Thymus (tissue), 11 donors: ENCODE measurements around the gene AMN. TPM values are rescaled to one million over a fixed set of nuclear protein-coding genes. Genes with fewer than 3 reads are reported as not detected.

Source experiments
- DNase-seq, 9 donors: peaks; one replicate each; pipeline ENCODE4 v3.0.0-alpha.2; 2013; ENCODE audit warnings: low spot score in 9 of 9, low read depth in 6 of 9, missing footprints in 1 of 9
- H3K27ac ChIP-seq, 2 donors: one replicate each; pipeline ENCODE4 v1.5.1; 2013; ENCODE audit warnings: control low read depth in 1 of 2, low read depth in 1 of 2, low read length in 1 of 2, mild to moderate bottlenecking in 1 of 2, moderate library complexity in 1 of 2
- H3K27me3 ChIP-seq, 2 donors: one replicate each; pipeline ENCODE4 v1.5.1; 2013; ENCODE audit warnings: low read length in 1 of 2; ENCODE audit not compliant: control insufficient read depth in 2 of 2, insufficient read depth in 1 of 2
- H3K36me3 ChIP-seq, 2 donors: one replicate each; pipeline ENCODE4 v1.5.1; 2013; ENCODE audit warnings: low read length in 1 of 2, mild to moderate bottlenecking in 1 of 2, moderate library complexity in 1 of 2; ENCODE audit not compliant: control insufficient read depth in 2 of 2, insufficient read depth in 2 of 2
- H3K4me1 ChIP-seq, 2 donors: one replicate each; pipeline ENCODE4 v1.5.1; 2013; ENCODE audit warnings: low read length in 2 of 2; ENCODE audit not compliant: control insufficient read depth in 2 of 2, insufficient read depth in 2 of 2
- H3K4me3 ChIP-seq, 2 donors: one replicate each; pipeline ENCODE4 v1.5.1; 2013; ENCODE audit warnings: low read length in 2 of 2, control low read depth in 1 of 2, mild to moderate bottlenecking in 1 of 2
- H3K9me3 ChIP-seq, 2 donors: one replicate each; pipeline ENCODE4 v1.5.1; 2013; ENCODE audit warnings: low read length in 1 of 2, mild to moderate bottlenecking in 1 of 2; ENCODE audit not compliant: control insufficient read depth in 2 of 2, insufficient read depth in 1 of 2
- WGBS: extraction: QIAGEN DNeasy Blood & Tissue Kit; methylation state at CpG from one replicate; pipeline ENCODE4 v1.1.7; 2013; 5-methylcytosine and 5-hydroxymethylcytosine counted together
- polyA plus RNA-seq: library from polyadenylated mRNA; stranded (reverse); fragments of 200-250 nt; gene quantifications from one replicate; pipeline ENCODE4 v1.2.3, GENCODE V29; 2013
- total RNA-seq: library from RNA; stranded (reverse); fragments of 120-200 nt; gene quantifications from one replicate; pipeline ENCODE4 v1.2.4, GENCODE V29; 2013
- donor health status: healthy.

The AMN gene
- total and polyA plus RNA-seq, 2 donors: 2.0 to 3.5 TPM

DNA sequence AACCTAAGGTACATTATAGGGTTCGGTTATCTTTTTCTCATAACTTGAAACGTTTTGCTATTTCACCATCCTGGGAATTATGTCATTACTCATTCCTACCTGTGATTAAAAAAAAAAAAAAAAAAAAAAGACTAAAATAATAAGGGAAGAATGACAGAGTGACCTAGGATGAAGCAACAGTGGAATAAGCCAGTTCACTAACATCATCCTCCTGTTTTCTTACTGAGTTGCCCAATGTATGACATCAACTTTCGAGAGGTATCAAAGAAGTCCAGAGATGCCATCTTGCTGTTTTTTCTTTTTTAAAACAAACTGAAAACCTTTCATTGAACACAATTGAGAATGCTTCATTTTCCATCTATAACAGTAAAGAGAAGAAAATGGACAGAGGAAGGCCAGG lies 42.8 kb downstream of the AMN start:
- Histone ChIP-seq H3K36me3 (no peaks in the 10 kb centered on the region), H3K4me3 (no peak overlapping the region), H3K4me1 (no peaks in the 10 kb centered on the region), H3K27ac (no peak overlapping the region), H3K9me3 (no peaks in the 10 kb centered on the region), H3K27me3 (no peaks in the 10 kb centered on the region)
- DNase-seq: no peak
- 95% methylated on average over 3 of the region's 3 CpGs for WGBS

DNA sequence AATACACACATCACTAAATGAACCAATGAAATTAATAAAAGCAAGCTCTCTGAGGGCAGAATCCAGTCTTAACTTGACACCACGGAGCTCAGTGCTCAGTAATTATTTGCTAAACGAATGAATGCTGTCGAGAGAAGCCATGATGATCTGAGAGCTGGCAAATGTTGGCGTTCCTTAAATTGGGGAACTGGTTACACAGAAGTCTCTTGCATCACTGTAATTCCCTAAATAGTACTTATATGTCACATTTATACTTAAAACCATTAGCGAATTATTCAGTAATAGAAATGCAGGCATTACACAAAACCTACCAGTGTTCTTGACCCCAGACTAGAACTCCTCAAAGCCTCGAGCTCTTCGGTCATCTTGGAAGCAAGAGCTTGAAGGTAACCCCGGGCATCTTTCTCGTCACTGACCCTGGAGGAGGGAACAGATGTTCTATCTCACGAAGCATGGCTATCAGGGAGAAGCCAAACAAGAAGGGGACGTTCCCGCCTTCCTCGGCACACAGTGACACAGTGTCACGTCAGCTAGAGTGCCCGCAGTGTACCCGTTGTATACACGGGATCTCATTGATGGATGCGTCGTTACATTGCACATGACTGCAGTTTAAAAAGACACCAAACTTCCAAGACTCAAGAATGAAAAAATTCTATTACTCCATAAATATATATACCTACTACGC lies 43.6 kb downstream of the AMN start:
- DNase-seq: no peak
- H3K9me3 ChIP-seq: no peaks in the 10 kb centered on the region
- no peak overlapping the region for H3K4me3 ChIP-seq
- H3K27me3 ChIP-seq: no peaks in the 10 kb centered on the region
- no peaks in the 10 kb centered on the region for H3K36me3 ChIP-seq
- H3K27ac ChIP-seq: no peak overlapping the region
- H3K4me1 ChIP-seq: no peaks in the 10 kb centered on the region
- 98% methylated on average over 20 of the region's 20 CpGs for WGBS

DNA sequence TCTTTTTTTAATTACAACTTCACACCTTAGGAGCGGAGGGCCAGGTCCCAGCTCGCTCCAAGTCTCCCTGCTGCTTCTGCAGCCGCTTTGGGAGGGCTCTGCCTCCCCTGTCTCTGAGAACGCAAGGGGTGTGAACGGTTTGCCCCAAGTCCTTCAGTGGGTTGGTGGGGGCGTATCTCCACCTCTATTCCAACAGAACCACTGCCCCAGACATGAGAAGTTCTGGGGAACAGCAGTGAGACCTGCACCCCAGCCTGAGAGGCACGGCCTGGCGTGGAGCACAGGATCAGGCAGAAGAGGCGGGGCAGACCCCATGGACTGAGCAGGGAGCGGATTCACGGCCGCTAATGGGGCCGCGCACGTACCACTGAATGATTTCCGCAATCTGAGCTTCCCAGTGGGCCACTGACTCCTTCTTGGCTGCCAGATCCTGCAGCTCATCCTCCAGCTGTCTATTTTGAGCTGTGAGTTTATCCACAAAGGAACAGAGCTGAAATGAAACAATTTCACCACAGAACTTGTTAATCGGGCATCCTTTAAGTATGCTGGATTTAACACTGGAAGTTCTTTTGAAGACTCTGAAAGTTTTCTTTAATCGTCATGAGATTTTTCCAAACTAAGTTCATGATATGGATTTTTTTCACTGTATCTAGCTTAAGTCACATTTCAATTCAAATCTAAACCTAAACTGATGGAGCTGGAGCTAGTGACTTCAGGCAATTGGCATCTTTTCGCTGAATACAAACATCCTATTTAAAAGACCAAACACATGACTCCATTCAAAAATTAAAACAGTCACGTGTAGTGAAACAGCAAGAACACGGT lies 44.4 kb downstream of the AMN start:
- H3K36me3 ChIP-seq: no peaks in the 10 kb centered on the region
- 92% methylated on average over 21 of the region's 21 CpGs for WGBS

GRCh38 chr14:102967506-102967795 lies 45.0 kb downstream of the AMN start:
- Histone ChIP-seq H3K4me3 (no peak overlapping the region), H3K9me3 (no peaks in the 10 kb centered on the region), H3K4me1 (no peaks in the 10 kb centered on the region), H3K27me3 (no peaks in the 10 kb centered on the region), H3K36me3 (no peaks in the 10 kb centered on the region), H3K27ac (no peak overlapping the region)
- 98% methylated on average over 14 of the region's 14 CpGs for WGBS
- no peak for DNase-seq

More for the DNA sequence above, 44.4 kb downstream of the AMN start:
- Histone ChIP-seq H3K4me3 (no peak overlapping the region), H3K27ac (no peak overlapping the region), H3K9me3 (no peaks in the 10 kb centered on the region), H3K4me1 (no peaks in the 10 kb centered on the region), H3K27me3 (no peaks in the 10 kb centered on the region)
- DNase-seq: no peak

- Histone ChIP-seq H3K27ac (no peak overlapping the region), H3K9me3 (no peaks in the 10 kb centered on the region), H3K27me3 (no peaks in the 10 kb centered on the region), H3K4me1 (no peaks in the 10 kb centered on the region), H3K4me3 (no peak overlapping the region), H3K36me3 (no peaks in the 10 kb centered on the region)
- 97% methylated on average over 13 of the region's 13 CpGs for WGBS
- DNase-seq: no peak
Measured at GRCh38 chr14:102968306-102968705, 45.8 kb downstream of the AMN start.

DNA sequence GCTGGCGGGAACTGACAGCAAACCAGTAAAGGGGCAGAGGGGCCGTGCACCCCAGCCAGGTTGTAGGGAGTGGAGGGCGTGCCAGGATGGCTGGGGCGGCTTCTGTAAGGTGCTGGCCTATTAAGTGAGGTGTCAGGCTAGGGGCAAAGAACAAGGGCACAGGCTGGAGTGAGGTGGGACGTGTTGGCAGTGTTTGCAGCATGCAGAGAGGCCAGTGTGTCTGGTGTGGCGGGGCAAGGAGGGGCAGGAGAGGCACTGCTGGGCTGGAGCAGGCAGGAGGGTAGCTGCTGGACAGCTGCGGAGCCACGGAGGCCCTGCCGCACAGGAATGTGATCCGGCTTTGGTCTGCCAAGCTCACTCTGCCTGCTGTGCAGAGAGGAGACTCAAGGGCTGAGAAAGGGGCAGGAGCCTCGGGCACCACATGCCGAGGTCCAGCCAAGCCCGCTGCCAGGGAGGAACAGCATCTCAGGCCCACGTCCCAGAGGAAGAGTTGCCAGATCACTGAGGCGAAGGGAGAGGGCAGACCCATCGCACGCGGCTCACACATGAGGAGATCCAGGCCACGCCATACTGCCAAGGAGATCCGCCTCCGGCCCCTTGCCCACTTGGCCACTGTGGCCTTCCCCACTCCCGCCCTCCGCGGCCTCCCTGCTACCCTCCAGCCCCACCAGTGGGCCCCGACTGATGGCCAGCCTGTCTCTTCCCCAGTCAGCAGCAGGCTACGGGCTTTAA lies 46.8 kb downstream of the AMN start:
- Histone ChIP-seq H3K27me3 (no peaks in the 10 kb centered on the region), H3K27ac (no peak overlapping the region), H3K36me3 (no peaks in the 10 kb centered on the region), H3K4me1 (no peaks in the 10 kb centered on the region), H3K4me3 (no peak overlapping the region), H3K9me3 (peaks cover 0 to 1% of the 10 kb centered on the region in 2 donors)
- no peak for DNase-seq
- 96% methylated on average over 26 of the region's 26 CpGs for WGBS

DNA sequence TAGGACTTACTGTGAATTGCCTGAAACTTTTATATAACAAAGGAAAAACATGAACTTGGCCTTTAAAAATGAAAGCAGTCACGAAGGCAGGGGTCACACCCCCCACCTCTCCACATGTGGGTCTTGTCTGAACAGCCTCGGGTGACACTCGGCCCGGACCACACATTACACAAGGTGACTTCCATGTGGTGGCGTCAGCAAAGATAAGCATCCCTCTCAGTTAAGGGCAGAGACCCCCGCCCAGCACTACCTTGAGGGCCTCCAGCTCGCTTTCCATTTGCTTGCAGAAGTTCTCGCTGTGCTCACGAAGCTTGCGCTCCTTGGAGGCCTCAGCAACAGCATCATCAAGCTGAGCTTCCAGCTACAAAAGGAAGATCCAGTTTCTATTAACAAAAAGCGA lies 47.4 kb downstream of the AMN start:
- Histone ChIP-seq H3K4me3 (no peak overlapping the region), H3K36me3 (no peaks in the 10 kb centered on the region), H3K4me1 (no peaks in the 10 kb centered on the region), H3K9me3 (peaks cover 0 to 1% of the 10 kb centered on the region in 2 donors), H3K27me3 (no peaks in the 10 kb centered on the region), H3K27ac (no peak overlapping the region)
- 97% methylated on average over 11 of the region's 11 CpGs for WGBS
- no peak for DNase-seq

DNA sequence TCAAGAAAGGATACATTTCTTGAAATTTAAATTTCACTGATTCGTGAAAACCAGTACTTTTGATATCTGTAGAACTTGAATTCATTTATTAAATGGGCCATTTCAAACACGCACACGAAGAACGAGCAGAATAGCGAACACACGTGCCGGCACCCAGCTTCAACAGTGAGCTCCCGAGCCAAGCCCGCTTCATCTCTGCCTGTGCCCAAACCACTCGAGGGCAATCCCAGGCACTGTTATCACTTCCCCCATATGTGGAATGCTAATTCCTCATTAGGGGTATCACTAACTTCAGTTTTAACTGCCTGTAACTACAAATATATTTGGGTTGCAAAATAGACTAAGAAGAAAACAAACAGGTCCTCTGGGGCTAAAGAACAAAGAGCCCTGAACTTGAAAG lies 48.0 kb downstream of the AMN start:
- no peak for DNase-seq
- Histone ChIP-seq H3K9me3 (peaks cover 0 to 1% of the 10 kb centered on the region in 2 donors), H3K27ac (no peak overlapping the region), H3K4me3 (no peak overlapping the region), H3K27me3 (no peaks in the 10 kb centered on the region), H3K4me1 (no peaks in the 10 kb centered on the region), H3K36me3 (no peaks in the 10 kb centered on the region)
- WGBS: 97% methylated on average over 10 of the region's 10 CpGs

GRCh38 chr14:102971314-102971713 lies 48.9 kb downstream of the AMN start:
- no peak overlapping the region for H3K4me3 ChIP-seq
- no peak for DNase-seq
- no peaks in the 10 kb centered on the region for H3K36me3 ChIP-seq
- H3K9me3 ChIP-seq: peaks cover 0 to 1% of the 10 kb centered on the region in 2 donors
- H3K27ac ChIP-seq: no peak overlapping the region
- 98% methylated on average over 9 of the region's 9 CpGs for WGBS
- H3K27me3 ChIP-seq: no peaks in the 10 kb centered on the region
- no peaks in the 10 kb centered on the region for H3K4me1 ChIP-seq
